Fibroblast of lung (primary cell): ENCODE data around the gene CLUH.
"Not testable (repeated sequence)": the region's sequence is repeated elsewhere in the genome, so short reads cannot be mapped to it uniquely, and the experiment has no call there.

Experiments
- EZH2 ChIP-seq: IDR thresholded peaks from 2 replicates; pipeline ENCODE4 v1.5.1; 2012; ENCODE audit warnings: low read length, control low read depth, mild to moderate bottlenecking; ENCODE audit errors: missing control alignments
- TF ChIP-seq, protein P1 (sequence below), 2 donors: IDR thresholded peaks in 1 of 2; conservative IDR thresholded peaks in 1 of 2; 1 replicate in 1 of 2; 2 replicates in 1 of 2; pipeline ENCODE4 v1.5.1; 2011 to 2012; ENCODE audit warnings: low read length in 2 of 2, control low read depth in 1 of 2, inconsistent platforms in 1 of 2, low read depth in 1 of 2, mild to moderate bottlenecking in 1 of 2

DNA sequence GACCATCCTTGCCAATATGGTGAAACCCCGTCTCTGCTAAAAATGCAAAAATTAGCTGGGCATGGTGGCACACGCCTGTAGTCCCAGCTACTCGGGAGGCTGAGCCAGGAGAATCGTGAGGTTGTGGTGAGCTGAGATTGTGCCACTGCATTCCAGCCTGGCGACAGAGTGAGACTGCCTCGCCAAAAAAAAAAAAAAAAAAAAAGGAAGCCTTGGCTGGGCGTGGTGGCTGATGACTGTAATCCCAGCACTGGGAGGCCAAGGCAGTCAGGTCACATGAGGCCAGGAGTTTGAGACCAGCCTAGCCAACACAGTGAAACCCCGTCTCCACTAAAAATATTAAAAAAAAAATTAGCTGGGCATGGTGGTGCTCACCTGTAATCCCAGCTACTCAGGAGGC is 52.2 kb downstream of the CLUH start:
- TF ChIP-seq, protein P1, sequence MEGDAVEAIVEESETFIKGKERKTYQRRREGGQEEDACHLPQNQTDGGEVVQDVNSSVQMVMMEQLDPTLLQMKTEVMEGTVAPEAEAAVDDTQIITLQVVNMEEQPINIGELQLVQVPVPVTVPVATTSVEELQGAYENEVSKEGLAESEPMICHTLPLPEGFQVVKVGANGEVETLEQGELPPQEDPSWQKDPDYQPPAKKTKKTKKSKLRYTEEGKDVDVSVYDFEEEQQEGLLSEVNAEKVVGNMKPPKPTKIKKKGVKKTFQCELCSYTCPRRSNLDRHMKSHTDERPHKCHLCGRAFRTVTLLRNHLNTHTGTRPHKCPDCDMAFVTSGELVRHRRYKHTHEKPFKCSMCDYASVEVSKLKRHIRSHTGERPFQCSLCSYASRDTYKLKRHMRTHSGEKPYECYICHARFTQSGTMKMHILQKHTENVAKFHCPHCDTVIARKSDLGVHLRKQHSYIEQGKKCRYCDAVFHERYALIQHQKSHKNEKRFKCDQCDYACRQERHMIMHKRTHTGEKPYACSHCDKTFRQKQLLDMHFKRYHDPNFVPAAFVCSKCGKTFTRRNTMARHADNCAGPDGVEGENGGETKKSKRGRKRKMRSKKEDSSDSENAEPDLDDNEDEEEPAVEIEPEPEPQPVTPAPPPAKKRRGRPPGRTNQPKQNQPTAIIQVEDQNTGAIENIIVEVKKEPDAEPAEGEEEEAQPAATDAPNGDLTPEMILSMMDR (conservative IDR thresholded peaks at IDR 0.05 in 1 of 2, IDR thresholded peaks at IDR 0.05 in 1 of 2; ENCODE audit: low read depth in 1 of 2, low read length in 2 of 2), result not testable (repeated sequence)
- TF ChIP-seq EZH2, result not testable (repeated sequence)
